ENCODE results near the gene GRIN2C. TPM values are rescaled to one million over a fixed set of nuclear protein-coding genes. Genes with fewer than 3 reads are reported as not detected.

The GRIN2C gene
- total and polyA plus RNA-seq, 2 donors (not counting 1 experiment from before 2014, with no cell fraction given): 0.03 TPM; not detected in 1

DNA sequence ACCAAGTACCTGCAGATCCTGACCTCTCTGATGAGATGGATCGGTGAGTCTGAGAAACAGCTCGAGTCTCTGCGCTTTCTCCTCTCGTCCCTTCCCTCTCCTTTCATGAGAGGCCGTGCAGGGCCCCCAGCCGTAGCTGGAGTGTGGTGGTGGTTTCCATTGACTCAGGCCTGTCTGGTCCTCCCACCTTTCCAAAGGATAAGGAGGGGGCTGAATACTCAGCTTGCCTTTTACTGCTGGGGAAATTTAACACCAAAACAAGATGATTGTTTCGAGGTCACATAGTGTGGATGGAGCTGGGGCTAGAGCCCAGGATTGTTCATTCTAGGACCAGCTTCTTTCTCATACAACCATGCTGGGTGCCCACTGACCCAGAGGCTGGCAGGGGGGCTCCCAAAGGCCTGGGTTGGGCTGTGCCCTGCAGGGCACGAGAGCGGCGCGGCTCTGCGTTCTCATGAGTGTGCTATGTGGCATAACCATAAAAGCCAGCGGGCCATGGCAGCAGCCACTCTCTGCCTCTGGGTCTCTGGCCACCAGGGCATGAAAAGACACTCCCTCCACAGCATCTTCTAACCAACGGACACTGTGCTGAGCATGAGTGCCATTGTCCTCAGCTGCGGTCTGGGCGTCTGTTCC is 39.8 kb downstream of the GRIN2C start:
- no peaks in the 10 kb centered on the region for H4K20me1 ChIP-seq (ENCODE audit: control insufficient read depth, insufficient read depth, low read length, poor library complexity, severe bottlenecking)
- ATAC-seq (ENCODE audit: low read depth): no peak
- Mint-ChIP-seq H3K27me3 (no peaks in the 10 kb centered on the region), H3K4me3 (no peak overlapping the region), H3K27ac (no peak overlapping the region), H3K4me1 (peaks cover 1% of the 10 kb centered on the region), H3K9me3 (ENCODE audit: insufficient read depth) (no peaks in the 10 kb centered on the region)
- H3K36me3 ChIP-seq (replicated peaks in 1 of 2; ENCODE audit: control extremely low read depth in 1 of 2, control insufficient read depth in 1 of 2, extremely low read depth in 1 of 2, insufficient read depth in 2 of 2, low read length in 1 of 2): peaks cover 0 to 8% of the 10 kb centered on the region in 2 experiments
- no peak overlapping the region for H2AFZ ChIP-seq (ENCODE audit: insufficient read depth, low read depth, low read length, poor library complexity, severe bottlenecking)
- no peak overlapping the region for H3K4me2 ChIP-seq (replicated peaks; ENCODE audit: low read depth, low read length, poor library complexity, severe bottlenecking)
- WGBS (ENCODE audit: insufficient coverage): 99% methylated on average over 8 of the region's 16 CpGs
- no peaks in the 10 kb centered on the region for H3K27me3 ChIP-seq (replicated peaks in 1 of 4; ENCODE audit: control extremely low read depth in 1 of 4, control insufficient read depth in 3 of 4, insufficient read depth in 4 of 4, low read length in 3 of 4)
- no peak overlapping the region for H3K27ac ChIP-seq (ENCODE audit: low read length in 2 of 2)
- no peaks in the 10 kb centered on the region for H3K4me1 ChIP-seq (ENCODE audit: control insufficient read depth in 2 of 2, insufficient read depth in 2 of 2, low read length in 2 of 2)
- no peak overlapping the region for H3K4me3 ChIP-seq (ENCODE audit: control extremely low read depth in 1 of 5, extremely low read depth in 1 of 5, insufficient read depth in 1 of 5, low read depth in 2 of 5, low read length in 4 of 5)
- no peak overlapping the region for H3K9ac ChIP-seq (ENCODE audit: low read length)
- POLR2A ChIA-PET: interaction anchor here (0.6 kb wide), 1 partner anchor 914 kb away, joined by 6 read pairs; no protein-coding TSS in a partner anchor
- no peaks in the 10 kb centered on the region for H3K79me2 ChIP-seq (ENCODE audit: control insufficient read depth, insufficient read depth, low read length)
- intact Hi-C loops (cut with micrococcal nuclease): no loop called here
- no peak for DNase-seq
- CTCF ChIA-PET: no interaction called here
- no peaks in the 10 kb centered on the region for H3K9me3 ChIP-seq (ENCODE audit: control extremely low read depth in 1 of 3, control insufficient read depth in 2 of 3, insufficient read depth in 1 of 3, low read length in 2 of 3)
- no peak for TF ChIP-seq EZH2 (IDR thresholded peaks at IDR 0.05; ENCODE audit: borderline replicate concordance, insufficient read depth, low read depth, low read length, poor library complexity, severe bottlenecking)
- TF ChIP-seq, protein P1, sequence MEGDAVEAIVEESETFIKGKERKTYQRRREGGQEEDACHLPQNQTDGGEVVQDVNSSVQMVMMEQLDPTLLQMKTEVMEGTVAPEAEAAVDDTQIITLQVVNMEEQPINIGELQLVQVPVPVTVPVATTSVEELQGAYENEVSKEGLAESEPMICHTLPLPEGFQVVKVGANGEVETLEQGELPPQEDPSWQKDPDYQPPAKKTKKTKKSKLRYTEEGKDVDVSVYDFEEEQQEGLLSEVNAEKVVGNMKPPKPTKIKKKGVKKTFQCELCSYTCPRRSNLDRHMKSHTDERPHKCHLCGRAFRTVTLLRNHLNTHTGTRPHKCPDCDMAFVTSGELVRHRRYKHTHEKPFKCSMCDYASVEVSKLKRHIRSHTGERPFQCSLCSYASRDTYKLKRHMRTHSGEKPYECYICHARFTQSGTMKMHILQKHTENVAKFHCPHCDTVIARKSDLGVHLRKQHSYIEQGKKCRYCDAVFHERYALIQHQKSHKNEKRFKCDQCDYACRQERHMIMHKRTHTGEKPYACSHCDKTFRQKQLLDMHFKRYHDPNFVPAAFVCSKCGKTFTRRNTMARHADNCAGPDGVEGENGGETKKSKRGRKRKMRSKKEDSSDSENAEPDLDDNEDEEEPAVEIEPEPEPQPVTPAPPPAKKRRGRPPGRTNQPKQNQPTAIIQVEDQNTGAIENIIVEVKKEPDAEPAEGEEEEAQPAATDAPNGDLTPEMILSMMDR (IDR thresholded peaks at IDR 0.05): no peak

DNA sequence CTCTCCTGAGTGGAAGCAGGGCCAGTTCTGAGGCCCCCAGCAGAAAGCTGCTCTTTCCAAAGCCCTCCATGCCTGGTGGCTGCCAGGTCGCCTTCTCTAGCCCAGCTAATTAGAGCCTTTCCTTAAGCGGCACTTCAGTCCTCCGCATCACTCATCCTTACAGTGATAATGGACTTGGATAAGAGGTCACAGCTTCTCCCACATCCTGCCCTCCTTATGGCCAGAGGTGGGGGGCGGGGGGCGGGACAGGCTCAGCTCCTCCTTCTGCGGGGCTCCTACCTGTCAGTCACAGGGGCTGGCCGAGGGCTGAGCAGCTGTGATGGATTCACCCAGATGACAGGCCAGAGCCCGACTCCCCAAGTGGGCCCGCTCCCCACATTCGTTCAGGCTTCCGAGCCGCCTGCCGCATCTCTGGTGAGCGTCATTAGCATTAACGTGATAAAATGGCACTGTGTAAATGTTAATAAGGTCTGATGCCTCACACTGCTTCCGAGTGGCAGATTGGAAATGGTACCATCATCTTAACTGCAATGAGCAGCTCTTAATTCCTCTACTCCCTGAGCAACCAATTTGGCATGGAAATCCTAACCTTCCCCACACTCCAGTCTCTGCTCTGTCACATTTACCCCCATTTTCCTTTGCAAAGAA is 41.3 kb downstream of the GRIN2C start:
- CTCF ChIA-PET: interaction anchor here (0.6 kb wide), 1 partner anchor 588 kb away, joined by 3 read pairs; no protein-coding TSS in a partner anchor
- Mint-ChIP-seq H3K4me1 (peaks cover 1% of the 10 kb centered on the region), H3K27ac (no peak overlapping the region), H3K9me3 (ENCODE audit: insufficient read depth) (no peaks in the 10 kb centered on the region), H3K27me3 (no peaks in the 10 kb centered on the region), H3K4me3 (no peak overlapping the region)
- Histone ChIP-seq H3K9me3 (ENCODE audit: control extremely low read depth in 1 of 3, control insufficient read depth in 2 of 3, insufficient read depth in 1 of 3, low read length in 2 of 3) (no peaks in the 10 kb centered on the region), H4K20me1 (ENCODE audit: control insufficient read depth, insufficient read depth, low read length, poor library complexity, severe bottlenecking) (no peaks in the 10 kb centered on the region), H2AFZ (ENCODE audit: insufficient read depth, low read depth, low read length, poor library complexity, severe bottlenecking) (no peak overlapping the region), H3K4me2 (replicated peaks; ENCODE audit: low read depth, low read length, poor library complexity, severe bottlenecking) (no peak overlapping the region), H3K9ac (ENCODE audit: low read length) (no peak overlapping the region), H3K27me3 (replicated peaks in 1 of 4; ENCODE audit: control extremely low read depth in 1 of 4, control insufficient read depth in 3 of 4, insufficient read depth in 4 of 4, low read length in 3 of 4) (no peaks in the 10 kb centered on the region), H3K4me3 (ENCODE audit: control extremely low read depth in 1 of 5, extremely low read depth in 1 of 5, insufficient read depth in 1 of 5, low read depth in 2 of 5, low read length in 4 of 5) (no peak overlapping the region), H3K36me3 (replicated peaks in 1 of 2; ENCODE audit: control extremely low read depth in 1 of 2, control insufficient read depth in 1 of 2, extremely low read depth in 1 of 2, insufficient read depth in 2 of 2, low read length in 1 of 2) (peaks cover 0 to 5% of the 10 kb centered on the region in 2 experiments), H3K4me1 (ENCODE audit: control insufficient read depth in 2 of 2, insufficient read depth in 2 of 2, low read length in 2 of 2) (no peaks in the 10 kb centered on the region), H3K27ac (ENCODE audit: low read length in 2 of 2) (no peak overlapping the region), H3K79me2 (ENCODE audit: control insufficient read depth, insufficient read depth, low read length) (no peaks in the 10 kb centered on the region)
- DNase-seq (no peak), ATAC-seq (ENCODE audit: low read depth) (no peak)
- WGBS (ENCODE audit: insufficient coverage): 96% methylated on average over 13 of the region's 16 CpGs
- TF ChIP-seq EZH2 (IDR thresholded peaks at IDR 0.05; ENCODE audit: borderline replicate concordance, insufficient read depth, low read depth, low read length, poor library complexity, severe bottlenecking): no peak
- TF ChIP-seq, protein P1 (IDR thresholded peaks at IDR 0.05): no peak
- intact Hi-C loops (cut with micrococcal nuclease): no loop called here
- POLR2A ChIA-PET: interaction anchor here (0.6 kb wide), 1 partner anchor 121 kb away, joined by 7 read pairs; no protein-coding TSS in a partner anchor
